HEK293 (cell line): Measurements from ENCODE around the gene GPRC5B.

Experiments
- AEBP2 ChIP-seq: fragments of 450-650 bp; formaldehyde crosslinking; IDR thresholded peaks from 2 replicates; pipeline ENCODE4 v1.5.1; 2016; ENCODE audit warnings: missing biosample characterization, missing genetic modification characterization, borderline replicate concordance
- BCL11B ChIP-seq: fragments of 450-650 bp; formaldehyde crosslinking; IDR thresholded peaks from 2 replicates; pipeline ENCODE4 v1.5.1; 2016; ENCODE audit warnings: low read depth, missing biosample characterization, missing genetic modification characterization
- BCL6B ChIP-seq: fragments of 450-650 bp; formaldehyde crosslinking; IDR thresholded peaks from 2 replicates; pipeline ENCODE4 v1.5.1; 2017; ENCODE audit warnings: missing biosample characterization, missing genetic modification characterization
- CTCF ChIP-seq: fragments of 450-650 bp; formaldehyde crosslinking; IDR thresholded peaks from 2 replicates; pipeline ENCODE4 v1.5.1; 2016; ENCODE audit warnings: missing biosample characterization, missing genetic modification characterization
- EGR2 ChIP-seq: fragments of 450-650 bp; formaldehyde crosslinking; IDR thresholded peaks from 2 replicates; pipeline ENCODE4 v1.5.1; 2016; ENCODE audit warnings: low read depth, missing biosample characterization, missing genetic modification characterization
- INSM2 ChIP-seq: fragments of 450-650 bp; formaldehyde crosslinking; IDR thresholded peaks from 2 replicates; pipeline ENCODE4 v1.5.1; 2016; ENCODE audit warnings: missing biosample characterization, missing genetic modification characterization
- KLF17 ChIP-seq: fragments of 450-650 bp; formaldehyde crosslinking; IDR thresholded peaks from 2 replicates; pipeline ENCODE4 v1.5.1; 2016; ENCODE audit warnings: missing biosample characterization, missing genetic modification characterization
- REPIN1 ChIP-seq: fragments of 450-650 bp; formaldehyde crosslinking; IDR thresholded peaks from 2 replicates; pipeline ENCODE4 v1.5.1; 2017; ENCODE audit warnings: missing biosample characterization, missing genetic modification characterization, low read depth
- ZBTB17 ChIP-seq: fragments of 450-650 bp; formaldehyde crosslinking; IDR thresholded peaks from 2 replicates; pipeline ENCODE4 v1.5.1; 2016; ENCODE audit warnings: missing biosample characterization, missing genetic modification characterization
- ZFHX2 ChIP-seq: fragments of 450-650 bp; formaldehyde crosslinking; conservative IDR thresholded peaks from 2 replicates; pipeline ENCODE4 v1.5.1; 2016; ENCODE audit warnings: missing biosample characterization, missing genetic modification characterization
- ZFP37 ChIP-seq: fragments of 450-650 bp; formaldehyde crosslinking; IDR thresholded peaks from 2 replicates; pipeline ENCODE4 v1.5.1; 2016; ENCODE audit warnings: missing biosample characterization, missing genetic modification characterization
- ZNF132 ChIP-seq: fragments of 450-650 bp; formaldehyde crosslinking; IDR thresholded peaks from 2 replicates; pipeline ENCODE4 v1.5.1; 2017; ENCODE audit warnings: missing biosample characterization, missing genetic modification characterization, borderline replicate concordance
- ZNF155 ChIP-seq: fragments of 450-650 bp; formaldehyde crosslinking; IDR thresholded peaks from 2 replicates; pipeline ENCODE4 v1.5.1; 2016; ENCODE audit warnings: missing biosample characterization, missing genetic modification characterization
- ZNF169 ChIP-seq: fragments of 450-650 bp; formaldehyde crosslinking; IDR thresholded peaks from 2 replicates; pipeline ENCODE4 v1.5.1; 2016; ENCODE audit warnings: missing biosample characterization, missing genetic modification characterization
- ZNF175 ChIP-seq: fragments of 450-650 bp; formaldehyde crosslinking; IDR thresholded peaks from 2 replicates; pipeline ENCODE4 v1.5.1; 2016; ENCODE audit warnings: missing biosample characterization, missing genetic modification characterization
- ZNF184 ChIP-seq: fragments of 450-650 bp; IDR thresholded peaks from 2 replicates; pipeline ENCODE4 v1.5.1; 2018; ENCODE audit warnings: missing biosample characterization, mild to moderate bottlenecking, missing genetic modification characterization
- ZNF221 ChIP-seq: fragments of 450-650 bp; formaldehyde crosslinking; IDR thresholded peaks from 2 replicates; pipeline ENCODE4 v1.5.1; 2017; ENCODE audit warnings: missing biosample characterization, missing genetic modification characterization, borderline replicate concordance
- ZNF350 ChIP-seq: fragments of 450-650 bp; formaldehyde crosslinking; IDR thresholded peaks from 2 replicates; pipeline ENCODE4 v1.5.0; 2017; ENCODE audit warnings: missing biosample characterization, mild to moderate bottlenecking, missing genetic modification characterization
- ZNF354C ChIP-seq: fragments of 450-650 bp; formaldehyde crosslinking; IDR thresholded peaks from 2 replicates; pipeline ENCODE4 v1.5.1; 2016; ENCODE audit warnings: missing biosample characterization, missing genetic modification characterization, low read depth, borderline replicate concordance
- ZNF362 ChIP-seq: fragments of 450-650 bp; formaldehyde crosslinking; IDR thresholded peaks from 2 replicates; pipeline ENCODE4 v1.5.1; 2016; ENCODE audit warnings: missing biosample characterization, missing genetic modification characterization
- ZNF518A ChIP-seq: fragments of 450-650 bp; formaldehyde crosslinking; conservative IDR thresholded peaks from 2 replicates; pipeline ENCODE4 v1.5.1; 2016; ENCODE audit warnings: low read depth, missing biosample characterization, missing genetic modification characterization
- ZNF561 ChIP-seq: fragments of 450-650 bp; IDR thresholded peaks from 2 replicates; pipeline ENCODE4 v1.5.1; 2018; ENCODE audit warnings: missing biosample characterization, missing genetic modification characterization, borderline replicate concordance
- ZNF626 ChIP-seq: fragments of 450-650 bp; sonication (Bioruptor Pico); formaldehyde crosslinking; IDR thresholded peaks from 2 replicates; pipeline ENCODE4 v1.5.1; 2018; ENCODE audit warnings: missing biosample characterization, missing genetic modification characterization, inconsistent platforms
- ZNF707 ChIP-seq: fragments of 450-650 bp; formaldehyde crosslinking; IDR thresholded peaks from 2 replicates; pipeline ENCODE4 v1.5.1; 2016; ENCODE audit warnings: missing biosample characterization, missing genetic modification characterization
- ZXDB ChIP-seq: fragments of 450-650 bp; formaldehyde crosslinking; IDR thresholded peaks from 2 replicates; pipeline ENCODE4 v1.5.1; 2016; ENCODE audit warnings: missing biosample characterization, missing genetic modification characterization

GPRC5B gene

GRCh38 chr16:19886073-19886941, 1.7 kb upstream of the GPRC5B start (continued):
- TF ChIP-seq BCL6B (tag by site-specific recombination): no peak
- peak; percentile 87 for TF ChIP-seq CTCF (tag by site-specific recombination)
- 0 out of 2 replicates have a peak, but pooled peaks have one; percentile 27 for TF ChIP-seq KLF17 (tag by site-specific recombination)
- no peak for TF ChIP-seq ZFP37 (tag by site-specific recombination)
- no peak for TF ChIP-seq EGR2 (tag by site-specific recombination)
- TF ChIP-seq ZNF350 (tag by site-specific recombination): no peak
- TF ChIP-seq ZNF561 (tag by site-specific recombination): no peak
- no peak for TF ChIP-seq ZNF518A (tag by site-specific recombination)
- no peak for TF ChIP-seq ZNF707
- no peak for TF ChIP-seq BCL11B (tag by site-specific recombination)
- TF ChIP-seq ZNF626: no peak
- no peak for TF ChIP-seq ZNF362 (tag by site-specific recombination)
- no peak; the same call in 1 of the 2 replicates for TF ChIP-seq ZXDB (tag by site-specific recombination)
- TF ChIP-seq ZNF132 (tag by site-specific recombination): no peak
- no peak for TF ChIP-seq INSM2 (tag by site-specific recombination)
- TF ChIP-seq ZBTB17: peak; percentile 81
- no peak for TF ChIP-seq ZNF354C (tag by site-specific recombination)
- no peak for TF ChIP-seq ZNF155 (tag by site-specific recombination)
- TF ChIP-seq REPIN1 (tag by site-specific recombination): no peak
- TF ChIP-seq ZNF221: no peak
- TF ChIP-seq ZFHX2 (tag by site-specific recombination): no peak
- TF ChIP-seq ZNF175 (tag by site-specific recombination): no peak
- TF ChIP-seq AEBP2 (tag by site-specific recombination): no peak
- no peak for TF ChIP-seq ZNF169
- no peak for TF ChIP-seq ZNF184 (tag by site-specific recombination)
